HepG2 (cell line): ENCODE results near the gene SMIM29. TPM values are rescaled to one million over a fixed set of nuclear protein-coding genes. Genes with fewer than 3 reads are reported as not detected.
"Not testable (repeated sequence)": the region's sequence is repeated elsewhere in the genome, so short reads cannot be mapped to it uniquely, and the experiment has no call there.

Experiments used
- ATAC-seq: fragments of 200-7000 bp; cut with Tn5 transposase; 3 replicates; pipeline ENCODE4 v1.9.1; 2020; ENCODE audit warnings: mild to moderate bottlenecking, moderate library complexity
- BruUV-seq: library from RNA; stranded (reverse); fragments of 400-500 nt; replicated peaks from 2 replicates; lab custom pipeline; 2021; lab: Mats Ljungman, UMichigan
- CTCF ChIA-PET: fragments of 300-600 bp; formaldehyde crosslinking; extraction: SDS; loops from one replicate; lab custom pipeline; 2021; ENCODE audit warnings: low total read pairs, inconsistent platforms, low intra/inter-chr PET ratio; lab: Yijun Ruan, JAX
- POLR2A ChIA-PET: fragments of 350-600 bp; sonication (Branson Sonifier 250); formaldehyde crosslinking; loops from one replicate; lab custom pipeline; 2020; ENCODE audit warnings: antibody characterized with exemption, inconsistent platforms; lab: Yijun Ruan, JAX
- DNase-seq: peaks from one replicate; pipeline ENCODE4 v3.0.0-alpha.2; 2015; ENCODE audit warnings: low spot score
- FAIRE-seq: peaks from 3 replicates; lab custom pipeline; 2011; peaks lifted over from hg19 to GRCh38; lab: Jason Lieb, UNC
- H2AFZ ChIP-seq: one replicate; pipeline ENCODE4 v1.6.1; 2011; ENCODE audit warnings: low read length, inconsistent platforms
- H3K27ac ChIP-seq: fragments of 300-600 bp; 3 replicates; pipeline ENCODE4 v1.8.0; 2011; ENCODE audit warnings: mixed run types, mild to moderate bottlenecking, mixed read lengths, low read length, inconsistent platforms; ENCODE audit not compliant: insufficient read depth; ENCODE audit errors: extremely low read length
- H3K27me3 ChIP-seq, 2 experiments: fragments of 200-600 bp in 1 of 2; 2 replicates in 1 of 2; 3 replicates in 1 of 2; pipeline versions ENCODE4 v1.6.0 to v1.8.0; 2011; ENCODE audit warnings: low read length in 2 of 2, mild to moderate bottlenecking in 2 of 2, moderate library complexity in 2 of 2, inconsistent platforms in 1 of 2; ENCODE audit not compliant: insufficient read depth in 2 of 2, control insufficient read depth in 1 of 2
- H3K36me3 ChIP-seq, 2 experiments: fragments of 200-600 bp in 1 of 2; replicated peaks in 1 of 2; 2 replicates in 1 of 2; 3 replicates in 1 of 2; pipeline versions ENCODE4 v1.5.1 to v1.8.0; 2011; ENCODE audit warnings: low read length in 2 of 2, inconsistent platforms in 1 of 2; ENCODE audit not compliant: insufficient read depth in 2 of 2, control insufficient read depth in 1 of 2
- H3K4me1 ChIP-seq: 2 replicates; pipeline ENCODE4 v1.5.1; 2012; ENCODE audit warnings: low read length, inconsistent platforms; ENCODE audit not compliant: insufficient read depth
- H3K4me2 ChIP-seq: 2 replicates; pipeline ENCODE4 v1.6.0; 2011; ENCODE audit warnings: low read depth, low read length, inconsistent platforms
- H3K4me3 ChIP-seq, 3 experiments: fragments of 200-600 bp in 1 of 3; sonication (generic), shearing (Covaris generic) in 1 of 3; replicated peaks in 1 of 3; 2 replicates each; pipeline ENCODE4 v1.5.1; 2011 to 2016; ENCODE audit warnings: low read length in 3 of 3, inconsistent platforms in 2 of 3, low read depth in 2 of 3, mild to moderate bottlenecking in 2 of 3, control low read depth in 1 of 3, mixed read lengths in 1 of 3; ENCODE audit not compliant: insufficient read depth in 1 of 3
- H3K79me2 ChIP-seq: one replicate; pipeline ENCODE4 v1.6.1; 2011; ENCODE audit warnings: low read length, inconsistent platforms; ENCODE audit not compliant: insufficient read depth
- H3K9ac ChIP-seq: 2 replicates; pipeline ENCODE4 v1.6.0; 2011; ENCODE audit warnings: mild to moderate bottlenecking, low read depth, low read length, inconsistent platforms; ENCODE audit not compliant: insufficient read depth
- H3K9me3 ChIP-seq: 2 replicates; pipeline ENCODE4 v1.5.1; 2012; ENCODE audit warnings: mild to moderate bottlenecking, low read length
- H4K20me1 ChIP-seq: 2 replicates; pipeline ENCODE4 v1.6.0; 2011; ENCODE audit warnings: inconsistent platforms, mild to moderate bottlenecking, low read length, moderate library complexity; ENCODE audit not compliant: insufficient read depth
- MAFK ChIP-seq, 2 experiments: IDR thresholded peaks in 1 of 2; conservative IDR thresholded peaks in 1 of 2; 2 replicates each; pipeline ENCODE4 v1.6.1; 2011; ENCODE audit warnings: improper control_type of control experiment in 2 of 2, low read length in 2 of 2
- NFE2L2 ChIP-seq: fragments of 150-350 bp; IDR thresholded peaks from 2 replicates; pipeline ENCODE4 v1.6.1; 2014; ENCODE audit warnings: low read length
- RARA ChIP-seq: IDR thresholded peaks from 2 replicates; pipeline ENCODE4 v1.6.1; 2016; ENCODE audit warnings: missing genetic modification reagents, missing compliant biosample characterization
- WGBS: methylation state at CpG from one replicate; pipeline ENCODE4 v1.1.6; 2017; ENCODE audit warnings: low lambda C conversion rate; 5-methylcytosine and 5-hydroxymethylcytosine counted together
- in situ Hi-C: cut with HindIII; loops from 2 replicates; pipeline ENCODE4 v1.10.0; 2017; ENCODE audit warnings: low pct_unique_long_range_greater_than_20kb; ENCODE audit not compliant: extremely low pct_ligation_motif_present
- intact Hi-C: fragments of 100-400 bp; cut with micrococcal nuclease; formaldehyde crosslinking; loops from one replicate; pipeline ENCODE4 v1.10.0; 2022; ENCODE audit not compliant: unreplicated experiment
- polyA plus RNA-seq, 8 experiments: library from polyadenylated mRNA; depleted of rRNA in 3 of 8; stranded (reverse) in 7 of 8; unstranded in 1 of 8; fragments of >200 nt; fragmentation: Illumina TruSeq in 4 of 8; extraction: Trizol in 4 of 8; gene quantifications; 2 replicates each; pipeline versions ENCODE4 v1.2.1 to v1.2.3, GENCODE V29; 2011 to 2016; ENCODE audit warnings: low read depth in 4 of 8, missing spikeins in 1 of 8, mixed read lengths in 1 of 8; ENCODE audit not compliant: insufficient read depth in 1 of 8
- total RNA-seq, 5 experiments: library from RNA; depleted of rRNA; stranded (reverse); fragments of >200 nt; fragmentation: Illumina TruSeq; extraction: Trizol; gene quantifications; 2 replicates each; pipeline ENCODE4 v1.2.3, GENCODE V29; 2016; ENCODE audit warnings: low read depth in 1 of 5
- TF ChIP-seq, protein P1 (sequence below): IDR thresholded peaks from 2 replicates; pipeline ENCODE4 v1.6.1; 2016

The SMIM29 gene
- total and polyA plus RNA-seq, 2 of the 13 experiments (the other 11 are each of a cell fraction or from before 2014, with no cell fraction given): 8.8 to 15.3 TPM

DNA sequence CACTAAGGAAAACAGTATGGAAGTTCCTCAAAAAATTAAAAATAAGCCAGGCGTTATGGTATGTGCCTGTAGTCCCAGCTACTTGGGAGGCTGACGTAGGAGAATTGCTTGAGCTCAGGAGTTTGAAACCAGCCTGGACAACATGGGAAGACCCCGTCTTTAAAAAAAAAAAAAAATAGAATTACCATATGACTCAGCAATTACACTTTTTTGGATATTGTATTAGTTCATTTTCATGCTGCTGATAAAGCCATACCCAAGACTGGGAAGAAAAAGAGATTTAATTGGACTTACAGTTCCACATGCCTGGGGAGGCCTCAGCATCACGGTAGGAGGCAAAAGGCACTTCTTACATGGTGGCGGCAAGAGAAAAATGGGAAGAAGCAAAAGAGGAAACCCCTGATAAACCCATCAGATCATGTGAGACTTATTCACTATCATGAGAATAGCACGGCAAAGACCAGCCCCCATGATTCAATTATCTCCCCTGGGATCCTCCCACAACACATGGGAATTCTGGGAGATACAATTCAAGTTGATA is 10.8 kb upstream of the SMIM29 start:
- Histone ChIP-seq H3K27ac (no peak overlapping the region), H3K4me2 (no peak overlapping the region), H3K4me1 (no peaks in the 10 kb centered on the region; the same call in 1 of the 2 replicates), H3K9ac (no peak overlapping the region), H3K9me3 (no peaks in the 10 kb centered on the region), H3K36me3 (no peaks in the 10 kb centered on the region), H3K4me3 (no peak overlapping the region), H3K79me2 (no peaks in the 10 kb centered on the region), H4K20me1 (no peaks in the 10 kb centered on the region), H2AFZ (no peak overlapping the region), H3K27me3 (no peaks in the 10 kb centered on the region)
- ChIA-PET POLR2A (no interaction called here), CTCF (no interaction called here)
- TF ChIP-seq NFE2L2: peak; percentile 61
- TF ChIP-seq, protein P1, sequence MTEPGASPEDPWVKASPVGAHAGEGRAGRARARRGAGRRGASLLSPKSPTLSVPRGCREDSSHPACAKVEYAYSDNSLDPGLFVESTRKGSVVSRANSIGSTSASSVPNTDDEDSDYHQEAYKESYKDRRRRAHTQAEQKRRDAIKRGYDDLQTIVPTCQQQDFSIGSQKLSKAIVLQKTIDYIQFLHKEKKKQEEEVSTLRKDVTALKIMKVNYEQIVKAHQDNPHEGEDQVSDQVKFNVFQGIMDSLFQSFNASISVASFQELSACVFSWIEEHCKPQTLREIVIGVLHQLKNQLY: no peak
- no peak for TF ChIP-seq RARA (CRISPR knock-in tag)
- TF ChIP-seq MAFK (conservative IDR thresholded peaks at IDR 0.05 in 1 of 2, IDR thresholded peaks at IDR 0.05 in 1 of 2; ENCODE audit: low read length in 2 of 2): peak; percentile 11 to 15; a peak in 1 of 4 replicates
- DNase-seq: no peak
- WGBS: 89% methylated on average over 6 of the region's 6 CpGs
- no peak for ATAC-seq
- in situ Hi-C loops: no loop called here
- no peak for FAIRE-seq
- no TSS peak for BruUV-seq
- intact Hi-C loops: no loop called here

DNA sequence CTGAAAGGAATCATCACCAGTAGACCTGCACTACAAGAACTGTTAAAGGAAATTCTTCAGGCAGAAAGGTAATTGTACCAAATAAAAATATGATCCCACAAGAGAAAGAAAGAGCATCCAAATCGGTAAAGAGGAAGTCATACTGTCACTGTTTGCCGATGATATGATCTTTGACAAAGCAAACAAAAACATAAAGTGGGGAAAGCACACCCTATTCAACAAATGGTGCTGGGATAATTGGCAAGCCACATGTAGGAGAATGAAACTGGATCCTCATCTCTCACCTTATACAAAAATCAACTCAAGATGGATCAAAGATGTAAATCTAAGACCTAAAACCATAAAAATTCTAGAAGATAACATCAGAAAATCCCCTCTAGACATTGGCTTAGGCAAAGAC is 3.6 kb upstream of the SMIM29 start:
- H3K36me3 ChIP-seq, H3K79me2 ChIP-seq, DNase-seq, H2AFZ ChIP-seq, H3K9me3 ChIP-seq, BruUV-seq, ATAC-seq, H3K27me3 ChIP-seq, FAIRE-seq, H3K4me3 ChIP-seq, H3K4me2 ChIP-seq, CTCF ChIA-PET, H3K27ac ChIP-seq, H4K20me1 ChIP-seq, H3K9ac ChIP-seq, POLR2A ChIA-PET, in situ Hi-C loops, intact Hi-C loops: not testable (repeated sequence)
- WGBS: 2% methylated on average over 2 of the region's 2 CpGs
- peaks cover 25% of the 10 kb centered on the region for H3K4me1 ChIP-seq
